Right hindlimb (tissue), 1 donor: Measurements from ENCODE around the gene IGFL1.
"Not testable (repeated sequence)": the region's sequence is repeated elsewhere in the genome, so short reads cannot be mapped to it uniquely, and the experiment has no call there.

ENCODE experiments used
- DNase-seq: peaks from one replicate; pipeline ENCODE4 v3.0.0-alpha.2; 2018

Gene IGFL1

GRCh38 chr19:46229442-46229841 lies at the start of gene IGFL1:
Gene IGFL1 (plus strand): TSS chr19:46229742. CDS start chr19:46229775, 33 bp downstream.
- no peak for DNase-seq

GRCh38 chr19:46180701-46181387 lies 48.7 kb upstream of the IGFL1 start:
- DNase-seq = no peak

- DNase-seq = no peak
These were observed 48.2 kb upstream of the IGFL1 start for GRCh38 chr19:46181388-46181779.

- no peak for DNase-seq
These were observed 47.1 kb upstream of the IGFL1 start for GRCh38 chr19:46182476-46182875.

GRCh38 chr19:46184775-46185710 lies 44.5 kb upstream of the IGFL1 start:
- DNase-seq = not testable (repeated sequence)

GRCh38 chr19:46186101-46186716 lies 43.3 kb upstream of the IGFL1 start:
- no peak for DNase-seq

- DNase-seq = no peak
These were observed 42.8 kb upstream of the IGFL1 start for GRCh38 chr19:46186717-46187101.

GRCh38 chr19:46189971-46190888 lies 39.3 kb upstream of the IGFL1 start:
- no peak for DNase-seq

GRCh38 chr19:46191356-46191755 lies 38.2 kb upstream of the IGFL1 start:
- no peak for DNase-seq

GRCh38 chr19:46191972-46192371 lies 37.6 kb upstream of the IGFL1 start:
- DNase-seq = no peak

GRCh38 chr19:46192626-46192991 lies 36.9 kb upstream of the IGFL1 start:
- not testable (repeated sequence) for DNase-seq

GRCh38 chr19:46192992-46193650 lies 36.4 kb upstream of the IGFL1 start:
- DNase-seq = no peak

GRCh38 chr19:46193678-46194077 lies 35.9 kb upstream of the IGFL1 start:
- DNase-seq = no peak

GRCh38 chr19:46195104-46195503 lies 34.4 kb upstream of the IGFL1 start:
- no peak for DNase-seq

- not testable (repeated sequence) for DNase-seq
These were observed 33.6 kb upstream of the IGFL1 start for GRCh38 chr19:46195919-46196318.

GRCh38 chr19:46196410-46197124 lies 33.0 kb upstream of the IGFL1 start:
- DNase-seq = no peak

- no peak for DNase-seq
These were observed 32.0 kb upstream of the IGFL1 start for GRCh38 chr19:46197314-46198070.

- no peak for DNase-seq
These were observed 30.8 kb upstream of the IGFL1 start for GRCh38 chr19:46198756-46199155.

- no peak for DNase-seq
These were observed 27.9 kb upstream of the IGFL1 start for GRCh38 chr19:46201454-46202310.

GRCh38 chr19:46202426-46202825 lies 27.1 kb upstream of the IGFL1 start:
- DNase-seq = no peak
